Myocyte (in vitro differentiated cells): Measurements from ENCODE around the gene CHCHD3. TPM values are rescaled to one million over a fixed set of nuclear protein-coding genes. Genes with fewer than 3 reads are reported as not detected.

Source experiments
- DNase-seq: peaks from one replicate; pipeline ENCODE4 v3.0.0-alpha.2; 2012; ENCODE audit warnings: low read depth
- polyA plus RNA-seq: library from polyadenylated mRNA; unstranded; fragments of >200 nt; gene quantifications from one replicate; pipeline ENCODE4 v1.2.1, GENCODE V29; 2012; ENCODE audit warnings: missing spikeins
- total RNA-seq: library from RNA; depleted of rRNA; stranded (reverse); fragments of >200 nt; gene quantifications from 2 replicates; pipeline ENCODE4 v1.2.3, GENCODE V29; 2014

Gene CHCHD3
- total RNA-seq: 81.0 and 133 TPM in 2 replicates
- polyA plus RNA-seq: 54.3 TPM

GRCh38 chr7:133081599-133082389, at the start of gene CHCHD3:
Gene CHCHD3, minus strand, starts transcription at chr7:133082090. Its CDS starts 153 bp downstream, at chr7:133081937.
- DNase-seq: peak; percentile 100

- no peak for DNase-seq
Observed at GRCh38 chr7:133130166-133130565, 48.3 kb upstream of the CHCHD3 start.

GRCh38 chr7:133126422-133126821, 44.5 kb upstream of the CHCHD3 start:
- DNase-seq: no peak

GRCh38 chr7:133124974-133125373, 43.1 kb upstream of the CHCHD3 start:
- DNase-seq: no peak

- no peak for DNase-seq
Observed at GRCh38 chr7:133121175-133121844, 39.4 kb upstream of the CHCHD3 start.

- DNase-seq: no peak
Observed at GRCh38 chr7:133119067-133119466, 37.2 kb upstream of the CHCHD3 start.

- no peak for DNase-seq
Observed at GRCh38 chr7:133118261-133118660, 36.4 kb upstream of the CHCHD3 start.

GRCh38 chr7:133117452-133117851, 35.6 kb upstream of the CHCHD3 start:
- no peak for DNase-seq

GRCh38 chr7:133115596-133115995, 33.7 kb upstream of the CHCHD3 start:
- DNase-seq: no peak

GRCh38 chr7:133114519-133114918, 32.6 kb upstream of the CHCHD3 start:
- no peak for DNase-seq

GRCh38 chr7:133112976-133113375, 31.1 kb upstream of the CHCHD3 start:
- no peak for DNase-seq

GRCh38 chr7:133112335-133112734, 30.4 kb upstream of the CHCHD3 start:
- DNase-seq: no peak

- no peak for DNase-seq
Observed at GRCh38 chr7:133110312-133110711, 28.4 kb upstream of the CHCHD3 start.

- no peak for DNase-seq
Observed at GRCh38 chr7:133109816-133110215, 27.9 kb upstream of the CHCHD3 start.

- no peak for DNase-seq
Observed at GRCh38 chr7:133108023-133108422, 26.1 kb upstream of the CHCHD3 start.

- no peak for DNase-seq
Observed at GRCh38 chr7:133102276-133103060, 20.6 kb upstream of the CHCHD3 start.

GRCh38 chr7:133099633-133100286, 17.9 kb upstream of the CHCHD3 start:
- DNase-seq: no peak

GRCh38 chr7:133095119-133095671, 13.3 kb upstream of the CHCHD3 start:
- peak; percentile 18 for DNase-seq

- no peak for DNase-seq
Observed at GRCh38 chr7:133091943-133092464, 10.1 kb upstream of the CHCHD3 start.

- DNase-seq: no peak
Observed at GRCh38 chr7:133082390-133082766, 488 bp upstream of the CHCHD3 start.

- peak; percentile 36 for DNase-seq
Observed at GRCh38 chr7:133081119-133081598, 731 bp downstream of the CHCHD3 start.
